GM23248 (cell line): ENCODE data around the gene ABCC10.

ENCODE experiments used
- EZH2 ChIP-seq: fragments of 200-600 bp; sonication (generic); IDR thresholded peaks from 2 replicates; pipeline ENCODE4 v1.6.1; 2018; ENCODE audit warnings: antibody characterized with exemption, mild to moderate bottlenecking; ENCODE audit not compliant: insufficient read depth, poor library complexity, severe bottlenecking
- EZH2phosphoT487 ChIP-seq: fragments of 200-600 bp; sonication (generic); IDR thresholded peaks from 2 replicates; pipeline ENCODE4 v1.6.1; 2018; ENCODE audit warnings: antibody characterized with exemption, moderate library complexity, mild to moderate bottlenecking, low read depth; ENCODE audit not compliant: insufficient read depth

- TF ChIP-seq EZH2 (no peak), EZH2phosphoT487 (no peak)
Measured at GRCh38 chr6:43413002-43413401, 14.3 kb upstream of the ABCC10 start.
